Testis (tissue), 3 donors: ENCODE data around the gene GRM8. TPM values are rescaled to one million over a fixed set of nuclear protein-coding genes. Genes with fewer than 3 reads are reported as not detected.
"Not testable (repeated sequence)": the region's sequence is repeated elsewhere in the genome, so short reads cannot be mapped to it uniquely, and the experiment has no call there.

ENCODE experiments used
- DNase-seq: peaks from one replicate; pipeline ENCODE4 v3.0.0-alpha.2; 2019
- H3K27ac ChIP-seq, 2 donors: fragments of 200-600 bp; sonication (generic); one replicate each; pipeline ENCODE4 v1.5.1; 2019
- H3K27me3 ChIP-seq: fragments of 200-600 bp; sonication (generic); one replicate; pipeline ENCODE4 v1.5.1; 2019
- H3K36me3 ChIP-seq: fragments of 200-600 bp; sonication (generic); one replicate; pipeline ENCODE4 v1.5.1; 2017; ENCODE audit warnings: low read depth; ENCODE audit errors: missing control alignments
- H3K4me1 ChIP-seq: fragments of 200-600 bp; sonication (generic); one replicate; pipeline ENCODE4 v1.5.1; 2019
- H3K4me3 ChIP-seq, 2 donors: fragments of 200-600 bp; sonication (generic); one replicate each; pipeline ENCODE4 v1.5.1; 2017 to 2019
- H3K9me3 ChIP-seq: fragments of 200-600 bp; sonication (generic); one replicate; pipeline ENCODE4 v1.5.1; 2017
- POLR2A ChIP-seq: fragments of 450-650 bp; IDR thresholded peaks from one replicate; pipeline ENCODE4 v1.6.1; 2017; ENCODE audit warnings: antibody characterized with exemption, mild to moderate bottlenecking, moderate library complexity
- WGBS, 2 donors: methylation state at CpG; one replicate each; pipeline ENCODE4 v1.1.5; 2018; 5-methylcytosine and 5-hydroxymethylcytosine counted together
- intact Hi-C: fragments of 100-400 bp; cut with DNase I; formaldehyde crosslinking; loops from one replicate; pipeline ENCODE4 v1.15.1; 2023; ENCODE audit warnings: low total_unique reads
- polyA plus RNA-seq: library from polyadenylated mRNA; stranded (reverse); fragments of 350-450 nt; fragmentation: Illumina TruSeq; extraction: RNeasy Lipid Tissue Mini Kit (QIAGEN cat#74804); gene quantifications from one replicate; pipeline ENCODE4 v1.2.3, GENCODE V29; 2014; ENCODE audit warnings: low read depth, low replicate concordance; ENCODE audit not compliant: insufficient read depth
- total RNA-seq, 2 donors: library from RNA; depleted of rRNA; stranded (reverse); fragments of >200 nt; gene quantifications; one replicate each; pipeline ENCODE4 v1.2.3, GENCODE V29; 2016
- TF ChIP-seq, protein P1 (sequence below), 3 experiments: fragments of 450-650 bp in 2 of 3; fragments of 200-600 bp in 1 of 3; sonication (generic) in 1 of 3; IDR thresholded peaks; one replicate each; pipeline ENCODE4 v1.5.1; 2016 to 2019; ENCODE audit warnings: antibody characterized with exemption in 3 of 3, mild to moderate bottlenecking in 2 of 3, moderate library complexity in 1 of 3

GRM8 gene
- total and polyA plus RNA-seq, 3 donors from 2014 or later = 7.1 to 8.2 (median 7.1) TPM

DNA sequence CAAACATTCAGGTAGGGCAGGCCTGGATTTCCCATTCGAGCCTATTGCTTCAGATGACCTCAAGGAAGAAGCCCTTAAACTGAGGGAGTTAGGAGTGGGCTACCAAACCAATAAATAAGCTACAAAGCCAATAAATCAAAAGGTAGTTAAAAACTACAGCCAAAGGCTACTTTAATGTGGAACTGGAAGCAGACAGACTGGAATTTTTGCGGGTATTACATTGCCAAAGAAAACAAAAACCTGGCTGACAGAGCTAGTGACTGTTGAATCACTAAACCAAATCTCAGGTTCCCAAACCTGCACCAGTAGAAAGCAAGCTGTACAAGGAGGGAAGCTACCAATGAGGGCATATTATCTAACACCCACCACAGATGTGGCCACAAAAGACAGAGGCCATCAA lies 315.6 kb downstream of the GRM8 start:
- TF ChIP-seq POLR2A = no peak
- TF ChIP-seq, protein P1, sequence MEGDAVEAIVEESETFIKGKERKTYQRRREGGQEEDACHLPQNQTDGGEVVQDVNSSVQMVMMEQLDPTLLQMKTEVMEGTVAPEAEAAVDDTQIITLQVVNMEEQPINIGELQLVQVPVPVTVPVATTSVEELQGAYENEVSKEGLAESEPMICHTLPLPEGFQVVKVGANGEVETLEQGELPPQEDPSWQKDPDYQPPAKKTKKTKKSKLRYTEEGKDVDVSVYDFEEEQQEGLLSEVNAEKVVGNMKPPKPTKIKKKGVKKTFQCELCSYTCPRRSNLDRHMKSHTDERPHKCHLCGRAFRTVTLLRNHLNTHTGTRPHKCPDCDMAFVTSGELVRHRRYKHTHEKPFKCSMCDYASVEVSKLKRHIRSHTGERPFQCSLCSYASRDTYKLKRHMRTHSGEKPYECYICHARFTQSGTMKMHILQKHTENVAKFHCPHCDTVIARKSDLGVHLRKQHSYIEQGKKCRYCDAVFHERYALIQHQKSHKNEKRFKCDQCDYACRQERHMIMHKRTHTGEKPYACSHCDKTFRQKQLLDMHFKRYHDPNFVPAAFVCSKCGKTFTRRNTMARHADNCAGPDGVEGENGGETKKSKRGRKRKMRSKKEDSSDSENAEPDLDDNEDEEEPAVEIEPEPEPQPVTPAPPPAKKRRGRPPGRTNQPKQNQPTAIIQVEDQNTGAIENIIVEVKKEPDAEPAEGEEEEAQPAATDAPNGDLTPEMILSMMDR (IDR thresholded peaks at IDR 0.05) = no peak
- Histone ChIP-seq H3K9me3 (no peaks in the 10 kb centered on the region), H3K36me3 (no peaks in the 10 kb centered on the region), H3K4me3 (no peak overlapping the region), H3K27ac (no peak overlapping the region), H3K4me1 (no peaks in the 10 kb centered on the region), H3K27me3 (no peaks in the 10 kb centered on the region)
- DNase-seq = no peak
- intact Hi-C loops = no loop called here
- WGBS, 2 donors = 43 to 61% methylated on average over 2 of the region's 2 CpGs

DNA sequence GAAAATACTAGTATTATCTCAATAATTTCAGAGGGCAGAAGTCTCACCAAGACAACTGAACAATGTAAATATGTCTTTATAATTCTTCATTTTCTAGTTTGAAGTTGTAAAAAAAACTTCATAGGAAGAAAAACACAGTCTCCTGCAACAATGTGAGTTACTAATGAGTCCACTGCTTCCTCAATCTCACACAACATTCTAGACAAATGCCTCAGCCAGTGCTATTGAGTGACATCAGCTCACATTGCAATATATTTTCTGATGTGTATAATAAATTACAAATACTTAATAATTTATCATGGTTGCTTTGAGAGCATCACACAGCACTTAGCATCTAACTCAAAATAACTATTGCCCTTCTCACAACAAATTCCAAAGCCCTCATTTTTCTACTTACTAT lies 321.2 kb downstream of the GRM8 start:
- no peaks in the 10 kb centered on the region for H3K27me3 ChIP-seq
- no peak for TF ChIP-seq POLR2A
- TF ChIP-seq, protein P1 (IDR thresholded peaks at IDR 0.05) = no peak
- H3K4me3 ChIP-seq = no peak overlapping the region
- H3K9me3 ChIP-seq = no peaks in the 10 kb centered on the region
- DNase-seq = no peak
- H3K27ac ChIP-seq = no peak overlapping the region
- no peaks in the 10 kb centered on the region for H3K36me3 ChIP-seq
- no peaks in the 10 kb centered on the region for H3K4me1 ChIP-seq
- intact Hi-C loops = no loop called here

DNA sequence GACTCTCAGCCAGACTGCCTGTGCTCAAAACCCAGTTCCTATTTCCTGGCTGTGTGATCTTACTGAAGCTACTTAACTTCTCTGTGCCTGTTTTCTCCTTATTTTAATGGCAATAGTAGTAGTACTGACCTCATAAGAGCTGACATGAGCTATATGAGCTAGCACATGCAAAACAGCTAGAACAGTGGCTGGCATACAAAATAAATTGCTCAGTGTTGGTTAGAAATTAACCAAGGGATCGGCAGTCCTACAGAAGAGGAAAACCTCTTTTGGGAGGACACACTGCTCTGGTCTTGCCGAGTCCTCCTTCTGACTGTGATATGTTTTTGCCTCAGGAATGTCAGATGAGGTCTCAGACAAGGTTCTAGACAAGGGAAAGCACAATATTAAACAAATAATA lies 322.6 kb downstream of the GRM8 start:
- no peak overlapping the region for H3K27ac ChIP-seq
- 75 to 84% methylated on average over 2 of the region's 2 CpGs for WGBS, 2 donors
- H3K36me3 ChIP-seq = no peaks in the 10 kb centered on the region
- no peaks in the 10 kb centered on the region for H3K9me3 ChIP-seq
- no peak for DNase-seq
- TF ChIP-seq, protein P1 (IDR thresholded peaks at IDR 0.05) = no peak
- H3K27me3 ChIP-seq = no peaks in the 10 kb centered on the region
- H3K4me3 ChIP-seq = no peak overlapping the region
- intact Hi-C loops = no loop called here
- no peaks in the 10 kb centered on the region for H3K4me1 ChIP-seq

DNA sequence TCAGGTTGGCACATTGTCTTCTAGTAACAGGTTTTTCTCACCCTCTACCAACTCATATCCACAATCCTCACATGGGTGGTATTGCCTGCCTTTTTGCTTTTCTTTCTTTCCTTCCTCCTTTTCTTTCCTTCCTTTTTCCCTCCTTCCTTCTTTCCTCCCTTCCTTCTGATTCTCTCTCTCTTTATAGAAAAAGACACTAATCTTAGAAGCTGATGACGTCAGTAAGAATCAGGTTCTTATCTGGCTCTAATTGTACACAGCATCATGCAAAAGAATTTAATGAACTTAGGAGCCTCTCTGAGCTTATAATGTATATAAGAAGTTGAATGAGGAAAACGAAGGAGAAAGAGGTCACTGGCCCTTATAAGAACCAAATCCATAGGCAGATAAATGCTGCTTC lies 328.3 kb downstream of the GRM8 start:
- no peak overlapping the region for H3K27ac ChIP-seq
- intact Hi-C loops = no loop called here

DNA sequence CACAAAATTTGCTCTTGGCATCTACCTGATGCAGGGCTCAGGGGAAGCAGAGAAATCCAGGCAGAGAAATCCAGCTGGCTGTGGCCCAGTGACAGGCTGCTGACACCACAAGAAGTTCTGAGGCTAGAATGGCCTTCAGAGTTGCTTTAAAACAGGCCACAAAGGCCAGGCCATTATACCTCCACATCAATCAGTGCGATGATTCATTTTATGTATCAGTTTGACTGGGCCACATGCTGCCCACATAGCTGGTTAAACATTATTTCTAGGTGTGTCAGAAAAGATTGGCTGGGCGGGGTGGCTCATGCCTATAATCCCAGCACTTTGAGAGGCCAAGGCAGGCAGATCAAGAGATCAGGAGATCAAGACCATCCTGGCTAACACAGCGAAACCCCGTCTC lies 341.1 kb downstream of the GRM8 start:
- H3K4me1 ChIP-seq, H3K27ac ChIP-seq, H3K4me3 ChIP-seq, H3K9me3 ChIP-seq, DNase-seq, H3K27me3 ChIP-seq, intact Hi-C loops, H3K36me3 ChIP-seq: not testable (repeated sequence)
- WGBS, 2 donors = 88 to 94% methylated on average over 3 to 4 of the region's 4 CpGs

More for the DNA sequence above, 328.3 kb downstream of the GRM8 start:
- no peak for TF ChIP-seq POLR2A
- TF ChIP-seq, protein P1 (IDR thresholded peaks at IDR 0.05) = no peak
- WGBS, 2 donors = 69 to 70% methylated on average over 2 of the region's 2 CpGs
- no peaks in the 10 kb centered on the region for H3K4me1 ChIP-seq
- no peak overlapping the region for H3K4me3 ChIP-seq
- H3K27me3 ChIP-seq = no peaks in the 10 kb centered on the region
- no peaks in the 10 kb centered on the region for H3K9me3 ChIP-seq
- DNase-seq = no peak
- no peaks in the 10 kb centered on the region for H3K36me3 ChIP-seq

DNA sequence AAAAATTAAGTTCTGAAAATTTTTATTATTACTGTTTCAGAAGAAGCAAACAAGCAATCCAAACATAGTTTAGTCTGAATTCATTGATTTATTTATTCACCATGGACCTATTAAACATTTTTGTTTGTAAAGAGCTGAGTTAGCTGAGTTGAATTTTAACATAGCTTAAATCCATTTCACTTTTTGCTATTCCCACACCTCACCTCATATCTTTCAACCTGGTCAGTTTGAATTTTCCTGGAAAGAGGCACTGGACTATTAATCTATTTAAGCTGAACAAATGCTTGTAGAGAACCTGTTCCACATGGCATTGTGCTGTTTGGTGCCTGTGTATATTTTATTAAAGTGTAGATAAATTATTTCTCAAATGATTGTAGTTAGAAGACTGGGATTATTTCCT lies 344.2 kb downstream of the GRM8 start:
- H3K36me3 ChIP-seq, DNase-seq, H3K4me1 ChIP-seq, H3K4me3 ChIP-seq, H3K27me3 ChIP-seq, intact Hi-C loops, H3K27ac ChIP-seq, H3K9me3 ChIP-seq: not testable (repeated sequence)

DNA sequence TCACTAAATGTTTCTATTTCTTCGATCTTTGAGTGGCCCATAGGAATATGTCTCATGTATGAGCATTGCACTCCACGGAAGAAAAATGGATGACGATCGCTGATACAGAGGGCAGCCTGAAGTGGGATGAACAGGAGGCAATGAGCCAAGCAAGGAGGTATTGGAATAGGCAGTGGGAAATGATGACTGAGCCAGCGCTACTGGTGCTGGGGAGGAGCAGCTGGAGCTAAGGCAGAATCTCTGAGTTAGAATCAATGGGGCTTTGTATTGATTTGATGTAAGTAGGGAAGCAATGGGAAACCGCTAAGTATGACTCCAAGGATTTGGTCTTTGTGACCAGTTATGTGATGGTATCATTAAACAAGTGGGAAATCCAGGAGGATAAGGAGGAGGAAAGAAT lies 345.1 kb downstream of the GRM8 start:
- H3K27ac ChIP-seq, intact Hi-C loops, H3K4me3 ChIP-seq, H3K36me3 ChIP-seq, H3K4me1 ChIP-seq, H3K27me3 ChIP-seq, H3K9me3 ChIP-seq, DNase-seq: not testable (repeated sequence)
- WGBS, 2 donors = 71 to 76% methylated on average over 6 of the region's 6 CpGs

DNA sequence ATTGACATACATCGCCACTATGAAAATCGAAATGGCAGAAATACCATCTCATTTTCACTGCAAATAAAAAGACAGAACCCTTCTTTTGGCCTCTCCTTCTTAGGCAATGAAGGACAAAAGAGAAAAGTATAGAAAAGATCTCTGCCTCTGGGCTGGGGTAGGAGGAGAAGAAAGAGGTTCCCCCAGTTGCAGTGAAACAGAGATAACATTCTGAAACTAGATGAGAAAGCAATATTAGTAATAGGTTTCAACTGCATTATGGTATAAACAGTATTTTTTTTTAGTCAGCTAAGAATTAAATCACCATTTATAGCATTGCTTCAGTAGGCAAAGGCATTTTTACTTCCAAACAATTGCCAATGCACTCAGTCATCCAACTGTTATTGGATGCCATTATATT lies 347.5 kb downstream of the GRM8 start:
- H3K36me3 ChIP-seq, H3K27me3 ChIP-seq, H3K4me3 ChIP-seq, H3K4me1 ChIP-seq, H3K27ac ChIP-seq, DNase-seq, H3K9me3 ChIP-seq, intact Hi-C loops: not testable (repeated sequence)
- WGBS, 2 donors = 85 to 94% methylated on average over 2 of the region's 2 CpGs

DNA sequence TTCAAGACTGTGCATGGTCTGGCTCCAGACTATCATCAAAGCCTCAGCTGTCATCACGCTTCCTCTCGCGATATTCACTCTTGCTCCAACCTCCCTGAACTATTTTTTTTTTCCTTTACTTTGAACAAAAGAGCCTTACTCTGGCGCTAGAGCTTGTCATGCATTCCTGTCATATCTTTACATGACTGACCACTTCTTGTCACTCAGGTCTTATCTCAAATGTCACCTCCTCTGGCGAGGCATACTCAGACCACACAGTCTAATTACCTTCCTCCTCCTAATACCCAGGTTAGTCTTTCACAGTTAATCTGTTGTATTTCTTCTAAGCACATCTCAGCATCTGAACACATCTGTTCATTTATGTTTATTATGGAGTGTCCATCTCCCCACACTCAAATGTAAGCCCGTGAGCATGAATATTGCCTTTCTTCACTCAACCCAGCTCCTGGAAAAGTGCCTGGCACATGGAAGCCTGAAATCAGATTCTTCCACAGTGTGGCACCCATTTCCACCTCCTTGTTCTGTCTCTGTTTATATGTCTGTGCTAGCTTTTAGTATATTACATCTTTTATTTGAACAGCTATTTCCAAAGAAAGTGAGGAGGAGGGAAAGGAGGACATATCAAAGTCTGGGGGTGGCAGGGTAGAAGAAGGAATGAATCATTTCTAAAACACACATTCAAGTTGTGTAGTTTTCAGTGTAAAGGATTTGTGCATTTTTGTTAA lies 351.5 kb downstream of the GRM8 start:
- H3K27me3 ChIP-seq, intact Hi-C loops, DNase-seq, H3K27ac ChIP-seq, H3K4me1 ChIP-seq, H3K36me3 ChIP-seq, H3K4me3 ChIP-seq, H3K9me3 ChIP-seq: not testable (repeated sequence)
- WGBS, 2 donors = 53 to 54% methylated on average over 6 of the region's 6 CpGs
